Left forelimb (tissue), 1 donor: ENCODE results near the gene PCDHB4.
"Not testable (repeated sequence)": the region's sequence is repeated elsewhere in the genome, so short reads cannot be mapped to it uniquely, and the experiment has no call there.

Experiments
- DNase-seq: peaks from one replicate; pipeline ENCODE4 v3.0.0-alpha.2; 2018; ENCODE audit warnings: low spot score

Gene PCDHB4

DNA sequence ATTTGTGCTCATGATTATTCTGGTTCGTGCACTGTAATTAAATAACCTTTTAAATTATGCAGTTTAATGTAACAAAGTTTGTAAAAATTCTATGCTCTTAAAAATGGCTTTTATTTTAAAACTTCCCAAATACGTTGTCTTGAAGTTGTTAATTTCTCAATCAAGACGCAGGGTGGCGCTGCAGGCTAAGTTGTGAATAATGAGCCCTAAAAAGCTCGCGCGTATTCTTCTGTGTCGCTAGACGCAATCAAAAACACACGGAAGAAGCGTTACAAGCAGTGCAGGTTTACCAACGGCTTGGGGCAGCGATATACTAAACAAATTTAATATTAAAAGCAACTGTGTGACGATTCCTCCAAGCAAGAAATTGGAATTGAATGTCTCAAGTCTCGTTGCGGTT, at the start of gene PCDHB4:
TSS of gene PCDHB4 (plus strand) at position 256 of the 400 bp plus-strand sequence. CDS start 181 bp downstream, outside the sequence.
- no peak for DNase-seq

DNA sequence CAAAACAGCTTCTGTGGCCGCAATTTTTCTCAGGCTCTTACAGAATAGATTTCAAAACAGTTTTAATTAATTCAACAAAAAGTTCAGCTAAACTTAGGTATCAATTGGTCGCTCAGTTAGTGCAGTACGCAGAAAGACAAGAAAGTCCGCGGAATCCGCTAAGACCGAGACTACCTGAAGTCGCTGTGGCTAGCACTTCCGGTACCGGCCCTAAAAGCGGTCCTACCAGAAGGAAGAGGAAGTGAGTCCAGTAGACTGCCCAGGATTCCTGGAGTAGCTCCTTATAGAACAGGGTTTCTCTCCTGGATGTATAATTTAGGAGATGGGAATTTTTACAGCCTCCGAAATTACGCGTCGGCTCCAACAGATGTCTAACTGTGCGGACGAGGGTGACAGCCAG, 43.8 kb upstream of the PCDHB4 start:
- DNase-seq = no peak

DNA sequence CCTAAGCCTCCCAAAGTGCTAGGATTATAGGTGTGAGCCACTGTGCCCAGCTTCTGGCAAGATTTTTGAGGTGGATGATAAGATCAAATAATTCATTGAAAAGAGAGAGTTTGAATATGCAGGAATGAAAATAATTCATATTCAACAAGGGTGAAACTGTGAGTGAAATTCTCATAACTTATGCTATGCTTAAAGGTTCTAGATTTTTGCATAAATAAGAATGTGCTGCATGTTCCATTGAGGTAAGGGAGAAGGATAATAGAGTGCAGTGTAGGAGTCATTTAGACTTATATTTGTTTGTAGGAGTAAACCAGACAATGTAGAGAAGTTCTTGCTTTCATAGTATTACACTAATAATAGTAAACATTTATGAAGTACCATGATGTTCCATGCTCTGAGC, 39.4 kb upstream of the PCDHB4 start:
- DNase-seq = no peak

DNA sequence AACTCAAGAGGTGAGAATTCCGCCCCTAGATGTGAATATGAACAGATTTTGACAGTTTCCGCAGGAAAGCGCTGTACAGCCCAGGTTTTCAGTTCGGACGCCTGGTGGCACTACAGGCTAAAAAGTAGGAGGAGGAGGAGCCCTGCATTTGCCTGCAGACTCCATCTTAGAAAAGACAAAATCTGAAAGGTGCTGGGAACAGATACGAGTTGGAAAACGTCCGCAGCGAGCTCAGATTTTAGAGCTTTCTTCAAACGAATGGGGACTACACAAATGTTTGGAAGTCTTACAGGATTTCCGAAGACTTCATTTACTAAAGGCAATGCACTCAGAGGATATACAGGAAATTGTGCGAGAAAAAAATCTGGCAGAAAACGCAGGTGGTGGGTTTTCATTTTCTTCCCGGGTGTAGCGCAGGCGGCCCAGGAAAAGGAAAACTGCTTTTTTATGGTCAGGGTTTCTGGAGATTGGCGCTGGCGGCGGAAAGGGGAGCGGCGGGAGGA, 37.1 kb upstream of the PCDHB4 start:
- DNase-seq = no peak

DNA sequence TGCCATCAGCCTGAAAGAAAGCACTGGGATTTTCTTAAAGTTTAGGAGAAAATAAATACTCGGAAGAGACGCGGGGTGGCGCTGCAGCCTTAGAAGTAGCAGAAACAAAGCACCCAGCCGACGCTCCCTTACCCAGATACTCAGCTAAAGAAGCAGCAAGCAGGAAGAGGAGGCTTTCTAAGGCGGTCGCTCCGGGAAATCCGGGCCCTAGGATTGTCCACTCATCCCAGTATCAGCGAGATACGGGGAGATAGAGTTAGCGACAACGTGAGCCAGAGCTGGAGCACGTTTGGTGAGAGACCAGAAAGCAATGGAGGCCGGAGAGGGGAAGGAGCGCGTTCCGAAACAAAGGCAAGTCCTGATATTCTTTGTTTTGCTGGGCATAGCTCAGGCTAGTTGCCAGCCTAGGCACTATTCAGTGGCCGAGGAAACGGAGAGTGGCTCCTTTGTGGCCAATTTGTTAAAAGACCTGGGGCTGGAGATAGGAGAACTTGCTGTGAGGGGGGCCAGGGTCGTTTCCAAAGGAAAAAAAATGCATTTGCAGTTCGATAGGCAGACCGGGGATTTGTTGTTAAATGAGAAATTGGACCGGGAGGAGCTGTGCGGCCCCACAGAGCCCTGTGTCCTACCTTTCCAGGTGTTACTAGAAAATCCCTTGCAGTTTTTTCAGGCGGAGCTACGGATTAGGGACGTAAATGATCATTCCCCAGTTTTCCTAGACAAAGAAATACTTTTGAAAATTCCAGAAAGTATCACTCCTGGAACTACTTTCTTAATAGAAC, 26.9 kb upstream of the PCDHB4 start, which contains the start of gene PCDHB2:
TSS of gene PCDHB2 (plus strand) at position 135 of the 782 bp plus-strand sequence. CDS start at position 311, 176 bp downstream.
- no peak for DNase-seq

DNA sequence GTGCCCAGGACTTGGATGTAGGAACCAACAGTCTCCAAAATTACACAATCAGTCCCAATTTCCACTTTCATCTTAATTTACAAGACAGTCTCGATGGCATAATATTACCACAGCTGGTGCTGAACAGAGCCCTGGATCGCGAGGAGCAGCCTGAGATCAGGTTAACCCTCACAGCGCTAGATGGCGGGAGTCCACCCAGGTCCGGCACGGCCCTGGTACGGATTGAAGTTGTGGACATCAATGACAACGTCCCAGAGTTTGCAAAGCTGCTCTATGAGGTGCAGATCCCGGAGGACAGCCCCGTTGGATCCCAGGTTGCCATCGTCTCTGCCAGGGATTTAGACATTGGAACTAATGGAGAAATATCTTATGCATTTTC, 26.4 kb upstream of the PCDHB4 start:
- no peak for DNase-seq

DNA sequence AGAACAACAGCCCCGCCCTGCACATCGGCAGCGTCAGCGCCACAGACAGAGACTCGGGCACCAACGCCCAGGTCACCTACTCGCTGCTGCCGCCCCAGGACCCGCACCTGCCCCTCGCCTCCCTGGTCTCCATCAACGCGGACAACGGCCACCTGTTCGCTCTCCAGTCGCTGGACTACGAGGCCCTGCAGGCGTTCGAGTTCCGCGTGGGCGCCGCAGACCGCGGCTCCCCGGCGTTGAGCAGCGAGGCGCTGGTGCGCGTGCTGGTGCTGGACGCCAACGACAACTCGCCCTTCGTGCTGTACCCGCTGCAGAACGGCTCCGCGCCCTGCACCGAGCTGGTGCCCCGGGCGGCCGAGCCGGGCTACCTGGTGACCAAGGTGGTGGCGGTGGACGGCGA, 25.4 kb upstream of the PCDHB4 start:
- DNase-seq = not testable (repeated sequence)

DNA sequence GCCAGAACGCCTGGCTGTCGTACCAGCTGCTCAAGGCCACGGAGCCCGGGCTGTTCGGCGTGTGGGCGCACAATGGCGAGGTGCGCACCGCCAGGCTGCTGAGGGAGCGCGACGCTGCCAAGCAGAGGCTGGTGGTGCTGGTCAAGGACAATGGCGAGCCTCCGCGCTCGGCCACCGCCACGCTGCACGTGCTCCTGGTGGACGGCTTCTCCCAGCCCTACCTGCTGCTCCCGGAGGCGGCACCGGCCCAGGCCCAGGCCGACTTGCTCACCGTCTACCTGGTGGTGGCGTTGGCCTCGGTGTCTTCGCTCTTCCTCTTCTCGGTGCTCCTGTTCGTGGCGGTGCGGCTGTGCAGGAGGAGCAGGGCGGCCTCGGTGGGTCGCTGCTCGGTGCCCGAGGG, 25.0 kb upstream of the PCDHB4 start:
- DNase-seq = not testable (repeated sequence)

DNA sequence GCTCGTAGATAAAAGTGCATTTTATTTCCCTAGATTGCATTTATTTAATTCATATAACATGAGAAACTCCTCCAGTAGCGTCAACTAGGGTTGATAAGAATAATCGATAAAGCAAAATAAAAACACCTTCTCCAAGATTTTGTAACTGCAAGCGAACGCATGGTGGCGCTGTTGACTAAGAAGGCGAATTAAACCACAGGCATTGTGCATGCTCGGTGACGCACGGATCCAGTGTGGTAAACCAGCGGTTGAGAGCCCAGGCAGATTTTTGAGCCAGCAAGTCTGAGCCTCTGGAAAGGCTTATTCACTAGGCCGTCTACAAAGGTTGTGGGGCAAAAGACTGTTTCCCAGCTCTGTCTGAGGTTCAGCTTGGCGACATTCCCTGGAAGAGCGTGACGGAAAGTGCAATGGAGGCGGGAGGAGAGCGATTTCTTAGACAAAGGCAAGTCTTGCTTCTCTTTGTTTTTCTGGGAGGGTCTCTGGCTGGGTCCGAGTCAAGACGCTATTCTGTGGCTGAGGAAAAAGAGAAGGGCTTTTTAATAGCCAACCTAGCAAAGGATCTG, 21.3 kb upstream of the PCDHB4 start, which contains the start of gene PCDHB3:
TSS of gene PCDHB3 (plus strand) at position 231 of the 563 bp plus-strand sequence. CDS start at position 408, 177 bp downstream.
- DNase-seq = no peak

DNA sequence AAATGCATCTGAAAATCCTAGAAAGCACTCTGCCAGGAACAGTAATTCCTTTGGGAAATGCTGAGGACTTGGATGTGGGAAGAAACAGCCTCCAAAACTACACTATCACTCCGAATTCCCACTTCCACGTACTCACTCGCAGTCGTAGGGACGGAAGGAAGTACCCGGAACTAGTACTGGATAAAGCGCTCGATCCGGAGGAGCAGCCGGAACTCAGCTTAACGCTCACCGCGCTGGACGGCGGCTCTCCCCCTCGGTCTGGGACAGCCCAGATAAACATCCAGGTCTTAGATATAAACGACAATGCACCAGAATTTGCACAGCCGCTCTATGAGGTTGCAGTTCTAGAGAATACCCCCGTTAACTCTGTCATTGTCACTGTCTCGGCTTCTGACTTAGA, 20.6 kb upstream of the PCDHB4 start:
- no peak for DNase-seq

DNA sequence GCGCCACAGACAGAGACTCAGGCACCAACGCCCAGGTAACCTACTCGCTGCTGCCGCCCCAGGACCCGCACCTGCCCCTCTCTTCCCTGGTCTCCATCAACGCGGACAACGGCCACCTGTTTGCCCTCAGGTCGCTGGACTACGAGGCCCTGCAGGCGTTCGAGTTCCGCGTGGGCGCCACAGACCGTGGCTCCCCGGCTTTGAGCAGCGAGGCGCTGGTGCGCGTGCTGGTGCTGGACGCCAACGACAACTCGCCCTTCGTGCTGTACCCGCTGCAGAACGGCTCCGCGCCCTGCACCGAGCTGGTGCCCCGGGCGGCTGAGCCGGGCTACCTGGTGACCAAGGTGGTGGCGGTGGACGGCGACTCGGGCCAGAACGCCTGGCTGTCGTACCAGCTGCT, 19.5 kb upstream of the PCDHB4 start:
- DNase-seq = not testable (repeated sequence)

DNA sequence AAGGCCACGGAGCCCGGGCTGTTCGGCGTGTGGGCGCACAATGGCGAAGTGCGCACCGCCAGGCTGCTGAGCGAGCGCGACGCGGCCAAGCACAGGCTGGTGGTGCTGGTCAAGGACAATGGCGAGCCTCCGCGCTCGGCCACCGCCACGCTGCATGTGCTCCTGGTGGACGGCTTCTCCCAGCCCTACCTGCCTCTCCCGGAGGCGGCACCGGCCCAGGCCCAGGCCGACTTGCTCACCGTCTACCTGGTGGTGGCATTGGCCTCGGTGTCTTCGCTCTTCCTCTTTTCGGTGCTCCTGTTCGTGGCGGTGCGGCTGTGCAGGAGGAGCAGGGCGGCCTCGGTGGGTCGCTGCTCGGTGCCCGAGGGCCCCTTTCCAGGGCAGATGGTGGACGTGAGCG, 19.1 kb upstream of the PCDHB4 start:
- not testable (repeated sequence) for DNase-seq

DNA sequence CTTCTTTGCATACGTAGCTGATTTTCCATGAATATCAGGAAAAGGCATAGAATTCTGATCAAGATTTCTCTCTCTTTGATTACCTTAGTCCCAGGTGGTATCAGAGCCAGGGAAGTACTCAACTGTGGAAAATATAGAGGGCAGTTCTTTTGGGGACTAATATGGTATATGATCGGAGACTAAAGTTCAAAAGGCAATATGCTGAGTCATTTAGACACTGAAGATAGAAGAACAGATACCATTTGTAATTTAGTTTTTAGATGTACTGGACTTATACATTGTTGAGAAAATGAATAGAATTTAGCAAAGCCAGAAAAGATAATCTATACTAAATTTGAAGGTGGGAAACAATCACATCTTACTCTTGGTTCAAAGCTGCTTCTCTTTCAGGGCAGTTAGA, 16.3 kb upstream of the PCDHB4 start:
- no peak for DNase-seq

DNA sequence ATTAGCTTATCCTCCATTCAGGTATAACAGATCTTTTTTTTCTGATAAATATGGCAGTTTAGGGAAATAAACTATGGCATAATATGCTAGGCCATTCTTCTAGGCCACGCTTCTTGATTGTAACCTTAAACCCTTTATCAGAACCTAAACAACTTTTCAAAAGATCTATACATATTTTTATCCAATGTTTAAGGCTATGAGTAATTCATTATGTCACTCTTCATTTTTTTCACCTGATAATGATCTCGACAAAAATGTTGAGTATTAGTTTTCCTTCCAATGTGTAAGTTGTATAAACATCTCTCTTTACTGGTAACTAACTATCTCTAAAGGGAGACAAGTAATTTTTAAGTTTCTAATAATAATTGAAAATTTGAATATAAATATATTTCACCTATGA, 2.4 kb upstream of the PCDHB4 start:
- no peak for DNase-seq

DNA sequence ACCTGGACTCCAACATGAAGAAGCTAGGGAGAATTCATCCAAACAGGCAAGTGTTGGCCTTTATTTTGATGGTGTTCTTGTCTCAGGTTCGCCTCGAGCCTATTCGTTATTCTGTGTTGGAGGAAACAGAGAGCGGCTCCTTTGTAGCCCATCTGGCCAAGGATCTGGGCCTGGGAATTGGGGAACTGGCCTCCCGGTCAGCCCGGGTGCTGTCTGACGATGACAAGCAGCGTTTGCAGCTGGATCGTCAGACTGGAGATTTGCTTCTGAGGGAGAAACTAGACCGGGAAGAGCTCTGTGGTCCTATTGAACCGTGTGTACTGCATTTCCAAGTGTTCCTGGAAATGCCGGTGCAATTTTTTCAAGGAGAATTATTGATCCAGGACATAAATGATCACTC, 367 bp downstream of the PCDHB4 start:
- no peak for DNase-seq

DNA sequence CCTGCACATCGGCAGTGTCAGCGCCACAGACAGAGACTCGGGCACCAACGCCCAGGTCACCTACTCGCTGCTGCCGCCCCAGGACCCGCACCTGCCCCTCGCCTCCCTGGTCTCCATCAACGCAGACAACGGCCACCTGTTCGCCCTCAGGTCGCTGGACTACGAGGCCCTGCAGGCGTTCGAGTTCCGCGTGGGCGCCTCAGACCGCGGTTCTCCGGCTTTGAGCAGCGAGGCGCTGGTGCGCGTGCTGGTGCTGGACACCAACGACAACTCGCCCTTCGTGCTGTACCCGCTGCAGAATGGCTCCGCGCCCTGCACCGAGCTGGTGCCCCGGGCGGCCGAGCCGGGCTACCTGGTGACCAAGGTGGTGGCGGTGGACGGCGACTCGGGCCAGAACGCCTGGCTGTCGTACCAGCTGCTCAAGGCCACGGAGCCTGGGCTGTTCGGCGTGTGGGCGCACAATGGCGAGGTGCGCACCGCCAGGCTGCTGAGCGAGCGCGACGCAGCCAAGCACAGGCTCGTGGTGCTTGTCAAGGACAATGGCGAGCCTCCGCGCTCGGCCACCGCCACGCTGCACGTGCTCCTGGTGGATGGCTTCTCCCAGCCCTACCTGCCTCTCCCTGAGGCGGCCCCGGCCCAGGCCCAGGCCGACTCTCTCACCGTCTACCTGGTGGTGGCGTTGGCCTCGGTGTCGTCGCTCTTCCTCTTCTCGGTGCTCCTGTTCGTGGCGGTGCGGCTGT, 1.9 kb downstream of the PCDHB4 start:
- not testable (repeated sequence) for DNase-seq

DNA sequence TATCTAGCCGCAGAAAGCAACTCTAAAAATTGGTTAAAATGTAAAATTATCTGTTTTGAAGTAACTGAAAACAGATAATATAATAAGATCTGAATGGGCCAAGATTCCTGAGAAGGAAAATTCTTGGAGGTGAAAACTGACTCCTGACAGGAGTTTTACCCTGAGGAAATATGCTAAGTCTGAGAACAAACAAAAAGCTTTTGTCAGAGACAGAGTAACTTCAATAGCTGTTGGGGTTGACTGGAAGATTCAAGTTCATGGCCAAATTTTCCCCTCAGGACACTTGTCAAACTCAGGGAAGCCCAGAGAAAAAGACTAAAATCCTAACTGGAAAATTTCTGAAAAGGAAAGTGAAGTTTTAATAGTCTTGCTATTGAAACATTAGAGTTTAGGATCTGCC, 5.7 kb downstream of the PCDHB4 start:
- DNase-seq = no peak

DNA sequence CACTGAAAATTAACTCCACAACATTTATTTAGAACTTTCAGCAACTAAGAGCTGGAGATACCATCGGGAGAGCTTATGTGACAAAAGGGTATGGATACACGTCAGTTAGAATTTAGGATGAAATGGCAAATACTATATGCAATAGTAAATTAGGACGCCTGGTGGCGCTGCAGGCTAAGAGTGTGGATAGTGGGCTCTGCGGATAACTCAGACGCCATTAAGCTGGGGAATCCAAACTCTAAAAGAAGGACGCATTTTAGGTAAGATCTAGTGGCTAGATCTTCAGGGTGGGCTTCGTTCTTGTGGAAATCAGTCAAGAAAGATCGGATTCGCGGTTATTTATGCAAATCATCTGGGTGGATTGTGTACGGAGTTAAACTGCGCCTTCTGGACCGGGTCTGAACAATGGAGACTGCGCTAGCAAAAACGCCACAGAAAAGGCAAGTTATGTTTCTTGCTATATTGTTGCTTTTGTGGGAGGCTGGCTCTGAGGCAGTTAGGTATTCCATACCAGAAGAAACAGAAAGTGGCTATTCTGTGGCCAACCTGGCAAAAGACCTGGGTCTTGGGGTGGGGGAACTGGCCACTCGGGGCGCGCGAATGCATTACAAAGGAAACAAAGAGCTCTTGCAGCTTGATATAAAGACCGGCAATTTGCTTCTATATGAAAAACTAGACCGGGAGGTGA, 13.6 kb downstream of the PCDHB4 start, which contains the start of gene PCDHB5:
TSS of gene PCDHB5 (plus strand) at position 177 of the 688 bp plus-strand sequence. CDS start at position 406, 229 bp downstream.
- DNase-seq = no peak

DNA sequence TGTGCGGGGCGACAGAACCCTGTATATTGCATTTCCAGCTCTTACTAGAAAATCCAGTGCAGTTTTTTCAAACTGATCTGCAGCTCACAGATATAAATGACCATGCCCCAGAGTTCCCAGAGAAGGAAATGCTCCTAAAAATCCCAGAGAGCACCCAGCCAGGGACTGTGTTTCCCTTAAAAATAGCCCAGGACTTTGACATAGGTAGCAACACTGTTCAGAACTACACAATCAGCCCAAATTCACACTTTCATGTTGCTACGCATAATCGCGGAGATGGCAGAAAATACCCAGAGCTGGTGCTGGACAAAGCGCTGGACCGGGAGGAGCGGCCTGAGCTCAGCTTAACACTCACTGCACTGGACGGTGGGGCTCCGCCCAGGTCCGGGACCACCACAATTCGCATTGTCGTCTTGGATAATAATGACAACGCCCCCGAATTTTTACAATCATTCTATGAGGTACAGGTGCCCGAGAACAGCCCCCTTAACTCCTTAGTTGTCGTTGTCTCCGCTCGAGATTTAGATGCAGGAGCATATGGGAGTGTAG, 14.2 kb downstream of the PCDHB4 start:
- no peak for DNase-seq

DNA sequence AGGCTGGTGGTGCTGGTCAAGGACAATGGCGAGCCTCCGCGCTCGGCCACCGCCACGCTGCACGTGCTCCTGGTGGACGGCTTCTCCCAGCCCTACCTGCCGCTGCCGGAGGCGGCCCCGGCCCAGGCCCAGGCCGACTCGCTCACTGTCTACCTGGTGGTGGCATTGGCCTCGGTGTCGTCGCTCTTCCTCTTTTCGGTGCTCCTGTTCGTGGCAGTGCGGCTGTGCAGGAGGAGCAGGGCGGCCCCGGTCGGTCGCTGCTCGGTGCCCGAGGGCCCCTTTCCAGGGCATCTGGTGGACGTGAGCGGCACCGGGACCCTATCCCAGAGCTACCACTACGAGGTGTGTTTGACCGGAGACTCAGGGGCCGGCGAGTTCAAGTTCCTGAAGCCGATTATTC, 15.7 kb downstream of the PCDHB4 start:
- DNase-seq = not testable (repeated sequence)

DNA sequence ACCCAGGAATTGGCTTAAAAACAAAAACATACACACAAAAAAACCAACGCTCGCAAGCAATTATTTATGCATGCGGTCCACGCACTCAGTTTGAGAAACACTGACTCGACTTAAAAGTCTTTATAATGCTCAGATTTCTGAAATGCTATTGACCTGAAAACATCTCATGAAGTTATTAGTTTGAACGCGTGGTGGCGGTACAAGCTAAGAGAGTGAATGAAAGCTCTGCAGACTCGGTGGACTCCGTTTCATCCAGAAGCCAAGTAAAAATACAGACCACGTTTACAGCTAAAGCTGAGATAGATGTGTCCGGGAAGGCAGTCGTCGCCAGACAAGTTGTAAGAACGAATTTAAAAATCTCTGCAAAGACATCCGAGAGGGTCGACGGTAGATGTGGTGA, 28.2 kb downstream of the PCDHB4 start, which contains the start of gene PCDHB6:
TSS of gene PCDHB6 (plus strand) at position 246 of the 400 bp plus-strand sequence. CDS start 201 bp downstream, outside the sequence.
- DNase-seq = no peak
